ENCODE results near the gene POLD3. TPM values are rescaled to one million over a fixed set of nuclear protein-coding genes. Genes with fewer than 3 reads are reported as not detected.

Gene POLD3
- total and polyA plus RNA-seq, 2 of the 8 experiments (the other 6 are each of a cell fraction or from before 2014, with no cell fraction given): 18.1 to 29.3 TPM

DNA sequence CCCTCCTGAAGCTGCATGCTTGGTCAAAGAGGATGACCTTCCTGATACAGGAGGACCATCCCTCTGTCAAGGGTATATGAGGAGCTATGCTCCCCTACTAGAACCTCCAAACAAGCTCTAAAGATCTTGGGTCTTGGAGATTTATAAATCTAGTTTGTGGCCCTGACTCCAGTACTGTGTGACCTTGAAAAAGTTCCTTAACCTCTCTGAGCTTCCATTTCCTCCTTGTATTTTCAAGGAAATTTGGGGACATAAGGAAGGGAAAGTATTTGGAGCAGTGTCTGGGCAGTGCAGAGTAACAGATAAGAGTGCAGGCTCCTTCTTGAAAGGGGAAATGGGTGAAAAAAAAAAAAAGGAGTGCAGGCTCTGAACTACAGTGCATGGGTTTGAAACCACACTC, 93.0 kb downstream of the POLD3 start:
- Histone ChIP-seq H3K79me2 (ENCODE audit: control insufficient read depth in 1 of 2, insufficient read depth in 2 of 2, low read length in 2 of 2) (no peaks in the 10 kb centered on the region), H3K14ac (ENCODE audit: insufficient read length) (no peak overlapping the region), H3K23ac (ENCODE audit: insufficient read length) (no peak overlapping the region), H3K4ac (replicated peaks; ENCODE audit: insufficient read length, low read depth, low read length) (no peak overlapping the region), H3K23me2 (ENCODE audit: low read depth, low read length) (no peaks in the 10 kb centered on the region), H2BK120ac (replicated peaks; ENCODE audit: low read depth, low read length) (no peak overlapping the region), H4K20me1 (replicated peaks in 1 of 2; ENCODE audit: control insufficient read depth in 1 of 2, insufficient read depth in 2 of 2, low read length in 2 of 2) (no peaks in the 10 kb centered on the region), H3K36me3 (ENCODE audit: control insufficient read depth in 2 of 4, insufficient read depth in 4 of 4, low read length in 3 of 4) (no peaks in the 10 kb centered on the region), H3K79me1 (ENCODE audit: low read depth, low read length) (no peaks in the 10 kb centered on the region), H2AK5ac (ENCODE audit: low read depth, low read length) (no peak overlapping the region), H3K27ac (ENCODE audit: low read depth, low read length) (no peak overlapping the region), H3K9me3 (ENCODE audit: insufficient read depth in 2 of 2, low read depth in 1 of 2, low read length in 1 of 2) (no peaks in the 10 kb centered on the region), H4K5ac (ENCODE audit: insufficient read length, low read depth, low read length) (no peak overlapping the region), H3K4me3 (ENCODE audit: extremely low read depth in 1 of 4, insufficient read depth in 2 of 4, low read depth in 3 of 4, low read length in 4 of 4) (no peak overlapping the region), H3K56ac (replicated peaks; ENCODE audit: insufficient read length, low read depth, low read length) (no peak overlapping the region), H2BK20ac (ENCODE audit: low read length) (no peak overlapping the region), H4K91ac (replicated peaks; ENCODE audit: insufficient read length, low read length) (no peak overlapping the region), H3K18ac (ENCODE audit: extremely low read depth, low read length) (no peak overlapping the region), H3K27me3 (replicated peaks in 1 of 4; ENCODE audit: control insufficient read depth in 3 of 4, extremely low read depth in 1 of 4, insufficient read depth in 3 of 4, low read length in 3 of 4) (peaks cover 0 to 12% (median 7%) of the 10 kb centered on the region in 4 experiments; a peak in 5 of 7 replicates), H2AFZ (ENCODE audit: low read length) (no peak overlapping the region), H2BK15ac (ENCODE audit: low read length) (no peak overlapping the region), H3K9ac (replicated peaks in 1 of 4; ENCODE audit: extremely low read depth in 1 of 4, low read depth in 3 of 4, low read length in 3 of 4) (no peak overlapping the region), H2BK5ac (ENCODE audit: low read depth, low read length) (no peak overlapping the region), H3K4me2 (ENCODE audit: insufficient read depth in 1 of 2, low read depth in 2 of 2, low read length in 2 of 2) (no peak overlapping the region), H2BK12ac (ENCODE audit: low read depth, low read length) (no peak overlapping the region), H4K8ac (ENCODE audit: extremely low read depth, insufficient read depth, low read length) (no peak overlapping the region), H3K4me1 (replicated peaks in 1 of 4; ENCODE audit: control insufficient read depth in 3 of 4, insufficient read depth in 4 of 4, low read length in 3 of 4) (peaks cover 5 to 8% (median 7%) of the 10 kb centered on the region in 4 experiments; a peak in 6 of 7 replicates)
- no peak for TF ChIP-seq CTCF (IDR thresholded peaks at IDR 0.05; ENCODE audit: control extremely low read depth in 1 of 3, insufficient read depth in 1 of 3, low read depth in 1 of 3, low read length in 3 of 3)
- peak in 1 of 2 experiments; percentile 62; a peak in 1 of 4 replicates for TF ChIP-seq HDAC2 (IDR thresholded peaks at IDR 0.05; ENCODE audit: borderline replicate concordance in 1 of 2, low read depth in 2 of 2, low read length in 2 of 2)
- 0 out of 2 replicates have a peak, but pooled peaks have one; percentile 70 for TF ChIP-seq KDM1A (IDR thresholded peaks at IDR 0.05; ENCODE audit: borderline replicate concordance, low read length)
- TF ChIP-seq JUND (IDR thresholded peaks at IDR 0.05; ENCODE audit: low read length): no peak
- no peak for TF ChIP-seq GABPA (IDR thresholded peaks at IDR 0.05; ENCODE audit: borderline replicate concordance, insufficient read depth, low read length)
- TF ChIP-seq CBX5 (IDR thresholded peaks at IDR 0.05; ENCODE audit: low read depth, low read length): no peak
- CTCF ChIA-PET (ENCODE audit: partially characterized antibody): interaction anchor here (0.8 to 10.2 kb wide), 8 partner anchors 8 to 41 kb away, joined by 3 to 72 read pairs (median 6); no protein-coding TSS in a partner anchor
- FAIRE-seq (no peak), DNase-seq (ENCODE audit: low read depth in 1 of 2, low spot score in 2 of 2) (no peak)
- POLR2A ChIA-PET (ENCODE audit: partially characterized antibody): interaction anchor here (1.6 kb wide), 1 partner anchor 11 kb away, joined by 4 read pairs; no protein-coding TSS in a partner anchor
